ENCODE measurements around the gene ZNF600. TPM values are rescaled to one million over a fixed set of nuclear protein-coding genes. Genes with fewer than 3 reads are reported as not detected.
"Not testable (repeated sequence)": the region's sequence is repeated elsewhere in the genome, so short reads cannot be mapped to it uniquely, and the experiment has no call there.

ZNF600 gene
- total RNA-seq, 1 donor from 2014 or later, result 6.4 TPM

- peaks cover 4% of the 10 kb centered on the region for H3K36me3 ChIP-seq (ENCODE audit: insufficient read depth, low read length)
- no peaks in the 10 kb centered on the region for H4K20me1 ChIP-seq (ENCODE audit: insufficient read depth, low read length)
- H3K27me3 Mint-ChIP-seq (ENCODE audit: low read depth, unreplicated experiment), result no peaks in the 10 kb centered on the region
- no peaks in the 10 kb centered on the region for H3K27me3 ChIP-seq (ENCODE audit: insufficient read depth, low read length)
- peak overlapping the region; percentile 10 for H3K27ac Mint-ChIP-seq (ENCODE audit: unreplicated experiment)
- H3K4me3 ChIP-seq (ENCODE audit: insufficient read depth, low read depth, low read length), result no peak overlapping the region
- no peak for DNase-seq (ENCODE audit: low read depth)
- H3K4me1 Mint-ChIP-seq (ENCODE audit: low read depth, unreplicated experiment), result peaks cover 9% of the 10 kb centered on the region
- no peak overlapping the region for H3K4me2 ChIP-seq (ENCODE audit: low read length)
- H3K36me3 Mint-ChIP-seq (ENCODE audit: low read depth, unreplicated experiment), result peaks cover 24% of the 10 kb centered on the region
- no peak overlapping the region for H2AFZ ChIP-seq (ENCODE audit: low read depth, low read length)
- TF ChIP-seq CTCF (IDR thresholded peaks at IDR 0.05; ENCODE audit: insufficient read depth, low read depth, low read length), result no peak
- TF ChIP-seq EZH2 (IDR thresholded peaks at IDR 0.05; ENCODE audit: insufficient read depth, low read length), result no peak
- peaks cover 2% of the 10 kb centered on the region for H3K79me2 ChIP-seq (ENCODE audit: insufficient read depth, low read length)
- no peaks in the 10 kb centered on the region for H3K9me3 ChIP-seq (ENCODE audit: insufficient read depth, low read depth, low read length)
- H3K9me3 Mint-ChIP-seq (ENCODE audit: unreplicated experiment), result peaks cover 2% of the 10 kb centered on the region
- H3K9ac ChIP-seq (ENCODE audit: low read length), result no peak overlapping the region
- H3K27ac ChIP-seq (ENCODE audit: low read depth, low read length), result no peak overlapping the region
- no peaks in the 10 kb centered on the region for H3K4me1 ChIP-seq (ENCODE audit: insufficient read depth, low read length)
- no peak overlapping the region for H3K4me3 Mint-ChIP-seq (ENCODE audit: unreplicated experiment)
- FAIRE-seq, result no peak
Observed at GRCh38 chr19:52724701-52725514, 61.7 kb downstream of the ZNF600 start.

DNA sequence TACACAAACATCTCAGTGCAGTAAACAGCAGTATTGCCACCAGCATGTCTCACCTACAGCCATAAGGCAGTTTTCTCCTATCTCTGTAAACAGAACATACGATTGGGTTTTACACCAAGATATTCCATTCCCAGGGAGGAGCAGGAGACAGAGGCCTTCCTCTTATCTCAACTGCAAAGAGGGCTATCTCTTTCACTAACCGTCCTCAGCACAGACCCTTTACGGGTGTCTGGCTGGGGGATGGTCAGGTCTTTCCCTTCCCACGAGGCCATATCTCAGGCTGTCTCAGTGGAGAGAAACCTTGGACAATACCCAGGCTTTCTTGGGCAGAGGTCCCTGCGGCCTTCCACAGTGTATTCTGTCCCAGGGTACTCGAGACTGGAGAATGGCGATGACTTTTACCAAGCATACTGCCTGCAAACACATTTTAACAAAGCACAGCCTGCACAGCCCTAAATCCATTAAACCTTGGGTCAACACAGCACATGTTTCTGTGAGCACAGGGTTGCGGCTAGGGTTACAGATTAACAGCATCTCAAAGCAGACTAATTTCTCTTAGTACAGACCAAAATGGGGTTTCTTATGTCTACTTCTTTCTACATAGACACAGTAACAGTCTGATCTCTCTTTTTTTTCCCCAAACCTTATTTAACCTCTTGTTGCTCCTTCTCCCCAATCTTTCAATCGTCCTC, 62.5 kb downstream of the ZNF600 start:
- FAIRE-seq; H3K9ac ChIP-seq (ENCODE audit: low read length); H3K4me1 ChIP-seq (ENCODE audit: insufficient read depth, low read length); H2AFZ ChIP-seq (ENCODE audit: low read depth, low read length); H3K27ac Mint-ChIP-seq (ENCODE audit: unreplicated experiment); H3K79me2 ChIP-seq (ENCODE audit: insufficient read depth, low read length); DNase-seq (ENCODE audit: low read depth); H3K27ac ChIP-seq (ENCODE audit: low read depth, low read length); H3K36me3 ChIP-seq (ENCODE audit: insufficient read depth, low read length); H3K27me3 Mint-ChIP-seq (ENCODE audit: low read depth, unreplicated experiment); H3K9me3 Mint-ChIP-seq (ENCODE audit: unreplicated experiment); H4K20me1 ChIP-seq (ENCODE audit: insufficient read depth, low read length); H3K9me3 ChIP-seq (ENCODE audit: insufficient read depth, low read depth, low read length); H3K4me3 ChIP-seq (ENCODE audit: insufficient read depth, low read depth, low read length); H3K4me2 ChIP-seq (ENCODE audit: low read length); H3K4me3 Mint-ChIP-seq (ENCODE audit: unreplicated experiment); H3K27me3 ChIP-seq (ENCODE audit: insufficient read depth, low read length): not testable (repeated sequence)
- Mint-ChIP-seq H3K4me1 (ENCODE audit: low read depth, unreplicated experiment) (peaks cover 11% of the 10 kb centered on the region), H3K36me3 (ENCODE audit: low read depth, unreplicated experiment) (peaks cover 32% of the 10 kb centered on the region)

- H3K27ac Mint-ChIP-seq (ENCODE audit: unreplicated experiment), result peak overlapping the region; percentile 26
- no peak for FAIRE-seq
Observed at GRCh38 chr19:52722062-52723003, 64.3 kb downstream of the ZNF600 start.

More at GRCh38 chr19:52722062-52723003, 64.3 kb downstream of the ZNF600 start:
- Mint-ChIP-seq H3K4me1 (ENCODE audit: low read depth, unreplicated experiment) (peaks cover 11% of the 10 kb centered on the region), H3K27me3 (ENCODE audit: low read depth, unreplicated experiment) (no peaks in the 10 kb centered on the region), H3K4me3 (ENCODE audit: unreplicated experiment) (no peak overlapping the region), H3K9me3 (ENCODE audit: unreplicated experiment) (peaks cover 6% of the 10 kb centered on the region), H3K36me3 (ENCODE audit: low read depth, unreplicated experiment) (peaks cover 32% of the 10 kb centered on the region)
- Histone ChIP-seq H3K79me2 (ENCODE audit: insufficient read depth, low read length) (no peaks in the 10 kb centered on the region), H3K9me3 (ENCODE audit: insufficient read depth, low read depth, low read length) (no peaks in the 10 kb centered on the region), H2AFZ (ENCODE audit: low read depth, low read length) (no peak overlapping the region), H3K36me3 (ENCODE audit: insufficient read depth, low read length) (no peaks in the 10 kb centered on the region), H3K4me3 (ENCODE audit: insufficient read depth, low read depth, low read length) (no peak overlapping the region), H3K27me3 (ENCODE audit: insufficient read depth, low read length) (no peaks in the 10 kb centered on the region), H3K9ac (ENCODE audit: low read length) (no peak overlapping the region), H3K27ac (ENCODE audit: low read depth, low read length) (no peak overlapping the region), H3K4me2 (ENCODE audit: low read length) (no peak overlapping the region), H3K4me1 (ENCODE audit: insufficient read depth, low read length) (no peaks in the 10 kb centered on the region), H4K20me1 (ENCODE audit: insufficient read depth, low read length) (no peaks in the 10 kb centered on the region)
- TF ChIP-seq EZH2 (IDR thresholded peaks at IDR 0.05; ENCODE audit: insufficient read depth, low read length) (no peak), CTCF (IDR thresholded peaks at IDR 0.05; ENCODE audit: insufficient read depth, low read depth, low read length) (no peak)
- DNase-seq (ENCODE audit: low read depth), result peak; percentile 61

Data from astrocyte (in vitro differentiated cells and primary cell).